Right atrium auricular region (tissue), 2 donors: ENCODE measurements around the gene ENC1. TPM values are rescaled to one million over a fixed set of nuclear protein-coding genes. Genes with fewer than 3 reads are reported as not detected.

ENCODE experiments used
- DNase-seq: peaks from one replicate; pipeline ENCODE4 v3.0.0-alpha.2; 2019; ENCODE audit warnings: low spot score
- H3K27ac ChIP-seq, 2 donors: fragments of 200-600 bp; sonication (generic); 1 replicate in 1 of 2; 2 replicates in 1 of 2; pipeline ENCODE4 v1.5.1; 2016 to 2019
- H3K27me3 ChIP-seq, 2 donors: fragments of 200-600 bp; sonication (generic); one replicate each; pipeline versions ENCODE4 v1.5.1 to v1.6.0; 2017 to 2019
- H3K36me3 ChIP-seq: fragments of 200-600 bp; sonication (generic); one replicate; pipeline ENCODE4 v1.5.1; 2016
- H3K4me1 ChIP-seq, 2 donors: fragments of 200-600 bp; sonication (generic); one replicate each; pipeline versions ENCODE4 v1.5.1 to v1.6.0; 2017 to 2019
- H3K4me3 ChIP-seq, 2 donors: fragments of 200-600 bp; sonication (generic); 1 replicate in 1 of 2; 2 replicates in 1 of 2; pipeline ENCODE4 v1.5.1; 2017 to 2019; ENCODE audit warnings: mild to moderate bottlenecking in 1 of 2, moderate library complexity in 1 of 2
- H3K9me3 ChIP-seq, 2 donors: fragments of 200-600 bp; sonication (generic); one replicate each; pipeline ENCODE4 v1.5.1; 2019
- total RNA-seq, 2 donors: library from RNA; depleted of rRNA; stranded (reverse); fragments of >200 nt; gene quantifications; one replicate each; pipeline ENCODE4 v1.1.0, GENCODE V29; 2016
- TF ChIP-seq, protein P1 (sequence below), 2 donors: fragments of 200-600 bp; sonication (generic); IDR thresholded peaks; one replicate each; pipeline ENCODE4 v1.5.1; 2019; ENCODE audit warnings: antibody characterized with exemption in 2 of 2

The ENC1 gene
- total RNA-seq, 2 donors from 2014 or later: 5.0 to 18.5 TPM

- no peaks in the 10 kb centered on the region for H3K27me3 ChIP-seq
- no peaks in the 10 kb centered on the region for H3K9me3 ChIP-seq
- H3K36me3 ChIP-seq: no peaks in the 10 kb centered on the region
- TF ChIP-seq, protein P1, sequence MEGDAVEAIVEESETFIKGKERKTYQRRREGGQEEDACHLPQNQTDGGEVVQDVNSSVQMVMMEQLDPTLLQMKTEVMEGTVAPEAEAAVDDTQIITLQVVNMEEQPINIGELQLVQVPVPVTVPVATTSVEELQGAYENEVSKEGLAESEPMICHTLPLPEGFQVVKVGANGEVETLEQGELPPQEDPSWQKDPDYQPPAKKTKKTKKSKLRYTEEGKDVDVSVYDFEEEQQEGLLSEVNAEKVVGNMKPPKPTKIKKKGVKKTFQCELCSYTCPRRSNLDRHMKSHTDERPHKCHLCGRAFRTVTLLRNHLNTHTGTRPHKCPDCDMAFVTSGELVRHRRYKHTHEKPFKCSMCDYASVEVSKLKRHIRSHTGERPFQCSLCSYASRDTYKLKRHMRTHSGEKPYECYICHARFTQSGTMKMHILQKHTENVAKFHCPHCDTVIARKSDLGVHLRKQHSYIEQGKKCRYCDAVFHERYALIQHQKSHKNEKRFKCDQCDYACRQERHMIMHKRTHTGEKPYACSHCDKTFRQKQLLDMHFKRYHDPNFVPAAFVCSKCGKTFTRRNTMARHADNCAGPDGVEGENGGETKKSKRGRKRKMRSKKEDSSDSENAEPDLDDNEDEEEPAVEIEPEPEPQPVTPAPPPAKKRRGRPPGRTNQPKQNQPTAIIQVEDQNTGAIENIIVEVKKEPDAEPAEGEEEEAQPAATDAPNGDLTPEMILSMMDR (IDR thresholded peaks at IDR 0.05): no peak
- DNase-seq: no peak
- no peak overlapping the region for H3K27ac ChIP-seq
- peaks cover 0 to 7% of the 10 kb centered on the region in 2 donors for H3K4me1 ChIP-seq
- H3K4me3 ChIP-seq: no peak overlapping the region
Measured at GRCh38 chr5:74626386-74627222, 13.9 kb downstream of the ENC1 start.

GRCh38 chr5:74625742-74626241 lies 14.7 kb downstream of the ENC1 start:
- Histone ChIP-seq H3K4me3 (no peak overlapping the region), H3K9me3 (no peaks in the 10 kb centered on the region), H3K36me3 (no peaks in the 10 kb centered on the region), H3K4me1 (no peaks in the 10 kb centered on the region), H3K27ac (no peak overlapping the region), H3K27me3 (no peaks in the 10 kb centered on the region)
- TF ChIP-seq, protein P1 (IDR thresholded peaks at IDR 0.05): no peak
- no peak for DNase-seq

- Histone ChIP-seq H3K36me3 (no peaks in the 10 kb centered on the region), H3K27ac (no peak overlapping the region), H3K27me3 (no peaks in the 10 kb centered on the region), H3K4me1 (no peaks in the 10 kb centered on the region), H3K4me3 (no peak overlapping the region), H3K9me3 (no peaks in the 10 kb centered on the region)
- TF ChIP-seq, protein P1 (IDR thresholded peaks at IDR 0.05): no peak
- no peak for DNase-seq
Measured at GRCh38 chr5:74624931-74625505, 15.5 kb downstream of the ENC1 start.

GRCh38 chr5:74624501-74624900 lies 16.0 kb downstream of the ENC1 start:
- Histone ChIP-seq H3K36me3 (no peaks in the 10 kb centered on the region), H3K9me3 (no peaks in the 10 kb centered on the region), H3K4me3 (no peak overlapping the region), H3K4me1 (no peaks in the 10 kb centered on the region), H3K27me3 (no peaks in the 10 kb centered on the region), H3K27ac (no peak overlapping the region)
- TF ChIP-seq, protein P1 (IDR thresholded peaks at IDR 0.05): no peak
- DNase-seq: no peak

GRCh38 chr5:74623748-74624408 lies 16.6 kb downstream of the ENC1 start:
- Histone ChIP-seq H3K9me3 (no peaks in the 10 kb centered on the region), H3K36me3 (no peaks in the 10 kb centered on the region), H3K27ac (no peak overlapping the region), H3K4me3 (no peak overlapping the region), H3K27me3 (no peaks in the 10 kb centered on the region), H3K4me1 (no peaks in the 10 kb centered on the region)
- no peak for DNase-seq
- TF ChIP-seq, protein P1 (IDR thresholded peaks at IDR 0.05): no peak
